Umbilical cord (tissue), 2 donors: Measurements from ENCODE around the gene WDR48. TPM values are rescaled to one million over a fixed set of nuclear protein-coding genes. Genes with fewer than 3 reads are reported as not detected.

ENCODE experiments used
- DNase-seq: peaks from one replicate; pipeline ENCODE4 v3.0.0-alpha.2; 2015; ENCODE audit warnings: low spot score
- total RNA-seq: library from RNA; depleted of rRNA; stranded (reverse); fragments of >200 nt; gene quantifications from one replicate; pipeline ENCODE4 v1.2.3, GENCODE V29; 2014; ENCODE audit warnings: low replicate concordance; ENCODE audit not compliant: insufficient read depth

The WDR48 gene
- total RNA-seq, 1 donor from 2014 or later, result 59.9 TPM

- no peak for DNase-seq
Observed at GRCh38 chr3:39121621-39122020, 69.8 kb downstream of the WDR48 start.

- DNase-seq, result no peak
Observed at GRCh38 chr3:39122813-39123212, 71.0 kb downstream of the WDR48 start.

- DNase-seq, result peak; percentile 61
Observed at GRCh38 chr3:39124876-39125840, 73.3 kb downstream of the WDR48 start.

- DNase-seq, result peak; percentile 58
Observed at GRCh38 chr3:39125841-39126500, 74.2 kb downstream of the WDR48 start.

GRCh38 chr3:39126532-39127071 lies 74.8 kb downstream of the WDR48 start:
- DNase-seq, result peak; percentile 74

- no peak for DNase-seq
Observed at GRCh38 chr3:39127269-39127907, 75.6 kb downstream of the WDR48 start.

GRCh38 chr3:39127908-39128304 lies 76.1 kb downstream of the WDR48 start:
- no peak for DNase-seq

GRCh38 chr3:39128951-39129350 lies 77.1 kb downstream of the WDR48 start:
- no peak for DNase-seq

GRCh38 chr3:39130026-39130425 lies 78.2 kb downstream of the WDR48 start:
- DNase-seq, result no peak

GRCh38 chr3:39130693-39131265 lies 79.0 kb downstream of the WDR48 start:
- no peak for DNase-seq

- DNase-seq, result no peak
Observed at GRCh38 chr3:39132096-39133092, 80.6 kb downstream of the WDR48 start.

- DNase-seq, result no peak
Observed at GRCh38 chr3:39133093-39133490, 81.3 kb downstream of the WDR48 start.

- DNase-seq, result no peak
Observed at GRCh38 chr3:39133822-39134221, 82.0 kb downstream of the WDR48 start.

GRCh38 chr3:39134305-39134704 lies 82.5 kb downstream of the WDR48 start:
- no peak for DNase-seq

- DNase-seq, result no peak
Observed at GRCh38 chr3:39135170-39135805, 83.5 kb downstream of the WDR48 start.

GRCh38 chr3:39136533-39137434 lies 85.0 kb downstream of the WDR48 start:
- no peak for DNase-seq

- DNase-seq, result no peak
Observed at GRCh38 chr3:39137435-39137936, 85.7 kb downstream of the WDR48 start.

- DNase-seq, result no peak
Observed at GRCh38 chr3:39137991-39138803, 86.4 kb downstream of the WDR48 start.
